ENCODE results near the gene TTC22.

The TTC22 gene

GRCh38 chr1:54803761-54804470 lies 2.8 kb upstream of the TTC22 start:
- H3K36me3 ChIP-seq (ENCODE audit: insufficient read depth) = no peaks in the 10 kb centered on the region
- H4K20me1 ChIP-seq (ENCODE audit: insufficient read depth) = no peaks in the 10 kb centered on the region
- H3K4me3 ChIP-seq (IDR thresholded peaks at IDR 0.05; ENCODE audit: insufficient read depth, low read depth, low read length) = no peak overlapping the region
- H3K9ac ChIP-seq = no peak overlapping the region
- no peak overlapping the region for H3K4me2 ChIP-seq
- H3K27me3 ChIP-seq (ENCODE audit: insufficient read depth, low read depth) = no peaks in the 10 kb centered on the region
- H3K79me2 ChIP-seq (ENCODE audit: insufficient read depth, low read depth) = no peaks in the 10 kb centered on the region
- H3K4me1 ChIP-seq (ENCODE audit: low read depth, poor library complexity, severe bottlenecking) = no peaks in the 10 kb centered on the region
- no peak overlapping the region for H3K27ac ChIP-seq
- no peak overlapping the region for H2AFZ ChIP-seq (ENCODE audit: low read depth)
- TF ChIP-seq, protein P1, sequence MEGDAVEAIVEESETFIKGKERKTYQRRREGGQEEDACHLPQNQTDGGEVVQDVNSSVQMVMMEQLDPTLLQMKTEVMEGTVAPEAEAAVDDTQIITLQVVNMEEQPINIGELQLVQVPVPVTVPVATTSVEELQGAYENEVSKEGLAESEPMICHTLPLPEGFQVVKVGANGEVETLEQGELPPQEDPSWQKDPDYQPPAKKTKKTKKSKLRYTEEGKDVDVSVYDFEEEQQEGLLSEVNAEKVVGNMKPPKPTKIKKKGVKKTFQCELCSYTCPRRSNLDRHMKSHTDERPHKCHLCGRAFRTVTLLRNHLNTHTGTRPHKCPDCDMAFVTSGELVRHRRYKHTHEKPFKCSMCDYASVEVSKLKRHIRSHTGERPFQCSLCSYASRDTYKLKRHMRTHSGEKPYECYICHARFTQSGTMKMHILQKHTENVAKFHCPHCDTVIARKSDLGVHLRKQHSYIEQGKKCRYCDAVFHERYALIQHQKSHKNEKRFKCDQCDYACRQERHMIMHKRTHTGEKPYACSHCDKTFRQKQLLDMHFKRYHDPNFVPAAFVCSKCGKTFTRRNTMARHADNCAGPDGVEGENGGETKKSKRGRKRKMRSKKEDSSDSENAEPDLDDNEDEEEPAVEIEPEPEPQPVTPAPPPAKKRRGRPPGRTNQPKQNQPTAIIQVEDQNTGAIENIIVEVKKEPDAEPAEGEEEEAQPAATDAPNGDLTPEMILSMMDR (conservative IDR thresholded peaks at IDR 0.05; ENCODE audit: low read depth, low read length) = no peak

DNA sequence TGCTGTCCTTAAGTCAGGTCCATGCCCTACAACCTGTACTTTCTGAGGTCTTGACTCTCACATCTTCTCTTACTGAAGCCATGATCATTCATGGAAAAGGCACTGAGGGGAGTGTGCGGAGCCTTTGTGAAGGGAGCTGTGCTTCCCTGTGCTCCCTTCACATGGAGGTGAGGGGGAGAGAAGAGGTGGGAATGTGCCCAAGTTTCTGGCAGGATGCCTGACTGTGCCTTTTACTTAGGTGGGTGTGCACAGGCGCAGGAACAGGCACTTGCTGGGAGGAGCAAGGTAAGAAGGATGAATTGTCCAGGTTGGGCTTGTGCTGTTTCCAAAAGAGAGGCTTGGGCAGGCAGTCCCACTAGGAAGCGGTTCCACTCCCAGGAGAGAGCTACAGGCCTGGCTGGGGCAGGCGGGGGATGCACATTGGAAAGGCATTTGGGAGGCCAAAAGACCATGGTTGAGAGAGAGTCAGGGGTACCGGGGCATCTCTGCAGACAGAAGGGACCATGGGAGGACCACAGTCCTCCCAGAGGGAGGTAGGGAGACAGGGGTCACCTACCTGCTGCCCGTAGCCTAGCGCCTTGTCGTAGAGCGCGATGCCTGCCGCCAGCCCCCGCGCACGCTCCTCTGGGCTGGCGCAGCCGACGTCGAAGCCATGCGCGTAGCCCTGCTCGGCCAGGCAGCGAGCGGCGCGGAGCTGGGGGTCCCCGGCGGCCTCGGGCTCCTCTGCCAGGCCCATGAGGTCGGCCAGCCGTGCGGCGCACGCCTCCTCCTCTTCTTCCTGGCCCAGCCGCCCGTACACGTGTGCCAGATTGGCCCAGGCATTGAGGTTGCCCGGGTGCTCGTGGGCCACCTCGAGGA lies 853 bp downstream of the TTC22 start:
- Histone ChIP-seq H3K9ac (no peak overlapping the region), H3K4me2 (peak overlapping the region; percentile 17; the same call in 1 of the 2 replicates), H3K27ac (peak overlapping the region; percentile 55; the same call in 1 of the 2 replicates), H4K20me1 (ENCODE audit: insufficient read depth) (no peaks in the 10 kb centered on the region), H2AFZ (ENCODE audit: low read depth) (no peak overlapping the region), H3K4me3 (IDR thresholded peaks at IDR 0.05; ENCODE audit: insufficient read depth, low read depth, low read length) (no peak overlapping the region), H3K4me1 (ENCODE audit: low read depth, poor library complexity, severe bottlenecking) (peaks cover 11% of the 10 kb centered on the region), H3K79me2 (ENCODE audit: insufficient read depth, low read depth) (no peaks in the 10 kb centered on the region), H3K27me3 (ENCODE audit: insufficient read depth, low read depth) (no peaks in the 10 kb centered on the region), H3K36me3 (ENCODE audit: insufficient read depth) (no peaks in the 10 kb centered on the region)
- TF ChIP-seq, protein P1 (conservative IDR thresholded peaks at IDR 0.05; ENCODE audit: low read depth, low read length) = no peak

GRCh38 chr1:54798769-54799641 lies 2.1 kb downstream of the TTC22 start:
- peak overlapping the region; percentile 55; the same call in 1 of the 2 replicates for H3K27ac ChIP-seq
- no peaks in the 10 kb centered on the region for H3K27me3 ChIP-seq (ENCODE audit: insufficient read depth, low read depth)
- no peaks in the 10 kb centered on the region for H3K36me3 ChIP-seq (ENCODE audit: insufficient read depth)
- TF ChIP-seq, protein P1 (conservative IDR thresholded peaks at IDR 0.05; ENCODE audit: low read depth, low read length) = no peak
- H3K4me3 ChIP-seq (IDR thresholded peaks at IDR 0.05; ENCODE audit: insufficient read depth, low read depth, low read length) = no peak overlapping the region
- peaks cover 11% of the 10 kb centered on the region for H3K4me1 ChIP-seq (ENCODE audit: low read depth, poor library complexity, severe bottlenecking)
- peak overlapping the region; percentile 36 for H3K4me2 ChIP-seq
- no peaks in the 10 kb centered on the region for H3K79me2 ChIP-seq (ENCODE audit: insufficient read depth, low read depth)
- H4K20me1 ChIP-seq (ENCODE audit: insufficient read depth) = no peaks in the 10 kb centered on the region
- H2AFZ ChIP-seq (ENCODE audit: low read depth) = no peak overlapping the region
- no peak overlapping the region; the same call in 1 of the 2 replicates for H3K9ac ChIP-seq

DNA sequence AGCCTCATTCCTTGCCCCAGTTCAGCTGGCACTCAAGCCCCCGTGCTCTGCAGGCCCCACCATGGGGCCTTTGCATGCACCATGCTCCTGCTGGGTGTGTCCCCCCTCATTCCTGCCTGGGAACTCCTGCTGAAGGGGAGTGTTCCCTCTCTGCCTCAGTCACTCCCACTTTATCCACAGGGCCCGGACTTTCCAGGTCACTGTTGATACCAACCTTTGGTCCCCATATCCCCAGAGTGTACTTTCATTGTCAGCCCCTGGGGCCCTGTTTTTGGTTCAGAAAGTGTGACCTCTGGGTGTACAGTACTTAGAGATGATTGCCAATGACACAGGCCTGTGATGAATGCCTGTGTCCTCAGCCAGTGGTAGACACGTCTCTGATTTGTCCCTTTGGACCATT lies 2.9 kb downstream of the TTC22 start:
- Histone ChIP-seq H3K27me3 (ENCODE audit: insufficient read depth, low read depth) (no peaks in the 10 kb centered on the region), H3K4me1 (ENCODE audit: low read depth, poor library complexity, severe bottlenecking) (peaks cover 11% of the 10 kb centered on the region), H3K9ac (no peak overlapping the region), H2AFZ (ENCODE audit: low read depth) (no peak overlapping the region), H3K79me2 (ENCODE audit: insufficient read depth, low read depth) (no peaks in the 10 kb centered on the region), H3K27ac (peak overlapping the region; percentile 55; the same call in 1 of the 2 replicates), H3K4me3 (IDR thresholded peaks at IDR 0.05; ENCODE audit: insufficient read depth, low read depth, low read length) (no peak overlapping the region), H3K36me3 (ENCODE audit: insufficient read depth) (no peaks in the 10 kb centered on the region), H4K20me1 (ENCODE audit: insufficient read depth) (no peaks in the 10 kb centered on the region), H3K4me2 (peak overlapping the region; percentile 36)
- TF ChIP-seq, protein P1 (conservative IDR thresholded peaks at IDR 0.05; ENCODE audit: low read depth, low read length) = no peak

Measured in KMS-11 (cell line).